Vagina (tissue), 2 donors: ENCODE data around the gene HAUS6.
"Not testable (repeated sequence)": the region's sequence is repeated elsewhere in the genome, so short reads cannot be mapped to it uniquely, and the experiment has no call there.

Experiments
- CTCF ChIP-seq, 3 experiments: fragments of 450-650 bp in 2 of 3; fragments of 200-600 bp in 1 of 3; sonication (generic) in 1 of 3; IDR thresholded peaks; one replicate each; pipeline ENCODE4 v1.5.1; 2017 to 2019; ENCODE audit warnings: antibody characterized with exemption in 3 of 3, mild to moderate bottlenecking in 2 of 3, moderate library complexity in 2 of 3
- POLR2AphosphoS5 ChIP-seq, 2 donors: sonication (generic); formaldehyde crosslinking; IDR thresholded peaks; one replicate each; pipeline ENCODE4 v1.9.0; 2017; ENCODE audit warnings: antibody characterized with exemption in 2 of 2, mild to moderate bottlenecking in 2 of 2, low read depth in 1 of 2; ENCODE audit not compliant: insufficient read depth in 1 of 2

GRCh38 chr9:19097431-19097830 lies 5.3 kb downstream of the HAUS6 start:
- TF ChIP-seq CTCF (IDR thresholded peaks at IDR 0.05); POLR2AphosphoS5 (IDR thresholded peaks at IDR 0.05; ENCODE audit: insufficient read depth in 1 of 2, low read depth in 1 of 2): not testable (repeated sequence)
